Measurements from ENCODE around the gene HIPK2. TPM values are rescaled to one million over a fixed set of nuclear protein-coding genes. Genes with fewer than 3 reads are reported as not detected.

HIPK2 gene
- total and polyA plus RNA-seq, 7 donors: 2.4 to 15.7 (median 7.9) TPM

GRCh38 chr7:139730746-139731612, 46.8 kb downstream of the HIPK2 start:
- Histone ChIP-seq H3K4me3 (no peak overlapping the region), H3K36me3 (no peaks in the 10 kb centered on the region), H3K4me1 (peaks cover 0 to 48% (median 33%) of the 10 kb centered on the region in 4 donors), H3K9me3 (no peaks in the 10 kb centered on the region), H3K27me3 (no peaks in the 10 kb centered on the region), H3K27ac (peak overlapping the region; percentile 56 to 78 (median 70))
- 68 to 72% methylated on average over 15 of the region's 15 CpGs for WGBS, 2 donors
- no peak for TF ChIP-seq EP300 (IDR thresholded peaks at IDR 0.05)
- TF ChIP-seq CTCF (IDR thresholded peaks at IDR 0.05): no peak
- TF ChIP-seq POLR2AphosphoS5 (IDR thresholded peaks at IDR 0.05): peak in 2 of 4 donors; percentile 21 to 35
- intact Hi-C loops (cut with DNase I): loop anchor here (5.0 kb wide), 1 partner anchor 46 kb away; the partner anchor contains the start of gene HIPK2
- no peak for DNase-seq

GRCh38 chr7:139728203-139728602, 49.6 kb downstream of the HIPK2 start:
- peaks cover 0 to 29% (median 28%) of the 10 kb centered on the region in 4 donors for H3K4me1 ChIP-seq
- no peak overlapping the region for H3K4me3 ChIP-seq
- no peak for TF ChIP-seq POLR2A (IDR thresholded peaks at IDR 0.05)
- no peak for TF ChIP-seq EP300 (IDR thresholded peaks at IDR 0.05)
- TF ChIP-seq CTCF (IDR thresholded peaks at IDR 0.05): no peak
- no peak for TF ChIP-seq POLR2AphosphoS5 (IDR thresholded peaks at IDR 0.05)
- no peak overlapping the region for H3K27ac ChIP-seq
- DNase-seq: no peak
- intact Hi-C loops (cut with DNase I): no loop called here
- WGBS, 2 donors: 98 to 99% methylated on average over 1 of the region's 1 CpG
- H3K36me3 ChIP-seq: no peaks in the 10 kb centered on the region
- no peaks in the 10 kb centered on the region for H3K9me3 ChIP-seq
- no peaks in the 10 kb centered on the region for H3K27me3 ChIP-seq

- DNase-seq: no peak
- Histone ChIP-seq H3K27me3 (no peaks in the 10 kb centered on the region), H3K4me3 (no peak overlapping the region), H3K9me3 (no peaks in the 10 kb centered on the region), H3K4me1 (peaks cover 0 to 33% (median 27%) of the 10 kb centered on the region in 4 donors), H3K27ac (peak overlapping the region in 1 of 4 donors; percentile 18), H3K36me3 (no peaks in the 10 kb centered on the region)
- 68 to 74% methylated on average over 3 of the region's 3 CpGs for WGBS, 2 donors
- no peak for TF ChIP-seq CTCF (IDR thresholded peaks at IDR 0.05)
- intact Hi-C loops (cut with DNase I): no loop called here
Observed at GRCh38 chr7:139727151-139727705, 50.6 kb downstream of the HIPK2 start.

- WGBS, 2 donors: 80 to 90% methylated on average over 3 of the region's 3 CpGs
- Histone ChIP-seq H3K4me1 (peaks cover 0 to 33% (median 27%) of the 10 kb centered on the region in 4 donors), H3K9me3 (no peaks in the 10 kb centered on the region), H3K36me3 (no peaks in the 10 kb centered on the region), H3K4me3 (no peak overlapping the region), H3K27me3 (no peaks in the 10 kb centered on the region), H3K27ac (peak overlapping the region in 2 of 4 donors; percentile 19 to 28)
- TF ChIP-seq EP300 (IDR thresholded peaks at IDR 0.05) (no peak), CTCF (IDR thresholded peaks at IDR 0.05) (no peak), POLR2AphosphoS5 (IDR thresholded peaks at IDR 0.05) (peak in 1 of 4 donors; percentile 12)
- intact Hi-C loops (cut with DNase I): no loop called here
- no peak for DNase-seq
Observed at GRCh38 chr7:139726485-139726869, 51.3 kb downstream of the HIPK2 start.
